GM10266 (cell line): ENCODE measurements around the gene RCL1.

ENCODE experiments used
- DNase-seq: peaks from one replicate; pipeline ENCODE4 v3.0.0; 2012; ENCODE audit errors: extremely low spot score
- TF ChIP-seq, protein P1 (sequence below): IDR thresholded peaks from 2 replicates; pipeline ENCODE4 v1.5.1; 2012; ENCODE audit warnings: mild to moderate bottlenecking, low read depth; ENCODE audit not compliant: control insufficient read depth, insufficient read depth; ENCODE audit errors: missing control alignments

The RCL1 gene

DNA sequence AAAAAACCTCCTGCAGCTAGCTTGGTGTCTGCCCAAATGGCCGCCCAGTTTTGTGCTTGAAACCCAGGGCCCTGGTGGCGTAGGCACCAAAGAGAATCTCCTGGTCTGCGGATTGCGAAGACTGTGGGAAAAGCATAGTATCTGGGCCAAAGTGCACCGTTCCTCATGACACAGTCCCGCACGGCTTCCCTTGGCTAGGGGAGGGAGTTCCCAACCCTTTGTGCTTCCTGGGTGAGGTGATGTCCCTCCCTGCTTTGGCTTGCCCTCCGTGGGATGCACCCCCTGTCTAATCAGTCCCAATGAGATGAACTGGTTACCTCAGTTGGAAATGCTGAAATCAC is 109.4 kb downstream of the RCL1 start:
- DNase-seq: no peak
- TF ChIP-seq, protein P1, sequence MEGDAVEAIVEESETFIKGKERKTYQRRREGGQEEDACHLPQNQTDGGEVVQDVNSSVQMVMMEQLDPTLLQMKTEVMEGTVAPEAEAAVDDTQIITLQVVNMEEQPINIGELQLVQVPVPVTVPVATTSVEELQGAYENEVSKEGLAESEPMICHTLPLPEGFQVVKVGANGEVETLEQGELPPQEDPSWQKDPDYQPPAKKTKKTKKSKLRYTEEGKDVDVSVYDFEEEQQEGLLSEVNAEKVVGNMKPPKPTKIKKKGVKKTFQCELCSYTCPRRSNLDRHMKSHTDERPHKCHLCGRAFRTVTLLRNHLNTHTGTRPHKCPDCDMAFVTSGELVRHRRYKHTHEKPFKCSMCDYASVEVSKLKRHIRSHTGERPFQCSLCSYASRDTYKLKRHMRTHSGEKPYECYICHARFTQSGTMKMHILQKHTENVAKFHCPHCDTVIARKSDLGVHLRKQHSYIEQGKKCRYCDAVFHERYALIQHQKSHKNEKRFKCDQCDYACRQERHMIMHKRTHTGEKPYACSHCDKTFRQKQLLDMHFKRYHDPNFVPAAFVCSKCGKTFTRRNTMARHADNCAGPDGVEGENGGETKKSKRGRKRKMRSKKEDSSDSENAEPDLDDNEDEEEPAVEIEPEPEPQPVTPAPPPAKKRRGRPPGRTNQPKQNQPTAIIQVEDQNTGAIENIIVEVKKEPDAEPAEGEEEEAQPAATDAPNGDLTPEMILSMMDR: no peak

DNA sequence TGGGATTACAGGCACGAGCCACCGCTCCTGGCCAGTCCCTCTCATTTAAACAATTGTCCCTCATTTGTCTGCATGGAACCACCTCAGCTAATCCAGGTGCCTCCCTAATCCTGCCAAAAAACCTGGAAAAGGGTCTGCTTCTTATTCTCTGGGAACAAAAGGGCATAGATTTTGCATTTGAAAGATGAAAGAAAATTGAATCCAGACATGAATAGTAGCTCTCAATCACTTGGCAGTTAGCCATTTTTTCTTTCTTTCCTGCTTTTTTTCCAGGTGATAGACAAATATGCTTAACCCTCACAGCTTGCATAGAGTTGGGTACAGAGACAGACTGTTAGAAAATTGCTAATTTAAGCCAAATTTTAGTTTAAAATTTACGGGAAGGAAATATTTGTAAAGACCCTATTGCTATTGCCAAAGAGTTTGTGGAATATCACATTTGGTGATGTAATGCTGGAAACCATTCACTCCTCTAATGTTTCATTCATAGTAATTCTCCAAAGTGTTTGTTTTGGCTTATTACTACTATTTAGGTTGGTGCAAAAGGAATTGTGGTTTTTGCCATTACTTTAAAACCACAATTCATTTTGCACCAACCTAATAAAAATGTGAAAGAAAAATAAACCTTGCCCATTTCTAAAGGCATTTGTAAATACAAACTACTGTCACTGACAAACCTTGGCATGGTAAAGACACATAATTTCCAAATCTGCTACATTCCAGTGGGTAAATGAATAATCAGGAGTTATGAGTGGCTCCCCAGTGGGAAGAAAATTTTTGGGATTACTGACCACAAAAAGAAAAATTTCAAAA is 111.8 kb downstream of the RCL1 start:
- DNase-seq: no peak
- TF ChIP-seq, protein P1: no peak

DNA sequence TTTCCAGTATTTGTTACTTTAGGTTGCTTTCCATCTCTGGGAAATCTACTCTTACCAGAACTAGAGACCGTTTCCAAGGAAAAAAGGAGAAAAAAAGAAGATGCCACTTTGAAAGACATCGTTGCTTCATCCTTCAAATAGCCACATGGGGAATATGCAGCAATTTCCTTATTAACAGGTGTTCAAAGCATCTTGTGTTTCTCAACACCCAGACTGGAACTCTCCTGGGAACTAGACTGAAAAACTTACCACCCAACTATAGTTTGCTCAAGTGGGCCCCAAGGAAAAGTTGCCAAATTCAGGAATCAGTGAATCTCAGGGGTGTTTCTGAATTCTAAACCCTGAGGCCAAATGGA is 112.4 kb downstream of the RCL1 start:
- TF ChIP-seq, protein P1: no peak

More for the DNA sequence above, 112.4 kb downstream of the RCL1 start:
- no peak for DNase-seq
